Medulla oblongata (tissue), 1 donor: ENCODE measurements around the gene RCN2.
"Not testable (repeated sequence)": the region's sequence is repeated elsewhere in the genome, so short reads cannot be mapped to it uniquely, and the experiment has no call there.

Experiments used
- DNase-seq: peaks from one replicate; pipeline ENCODE4 v3.0.0-alpha.2; 2015; ENCODE audit errors: extremely low spot score

Gene RCN2, protein sequence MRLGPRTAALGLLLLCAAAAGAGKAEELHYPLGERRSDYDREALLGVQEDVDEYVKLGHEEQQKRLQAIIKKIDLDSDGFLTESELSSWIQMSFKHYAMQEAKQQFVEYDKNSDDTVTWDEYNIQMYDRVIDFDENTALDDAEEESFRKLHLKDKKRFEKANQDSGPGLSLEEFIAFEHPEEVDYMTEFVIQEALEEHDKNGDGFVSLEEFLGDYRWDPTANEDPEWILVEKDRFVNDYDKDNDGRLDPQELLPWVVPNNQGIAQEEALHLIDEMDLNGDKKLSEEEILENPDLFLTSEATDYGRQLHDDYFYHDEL

DNA sequence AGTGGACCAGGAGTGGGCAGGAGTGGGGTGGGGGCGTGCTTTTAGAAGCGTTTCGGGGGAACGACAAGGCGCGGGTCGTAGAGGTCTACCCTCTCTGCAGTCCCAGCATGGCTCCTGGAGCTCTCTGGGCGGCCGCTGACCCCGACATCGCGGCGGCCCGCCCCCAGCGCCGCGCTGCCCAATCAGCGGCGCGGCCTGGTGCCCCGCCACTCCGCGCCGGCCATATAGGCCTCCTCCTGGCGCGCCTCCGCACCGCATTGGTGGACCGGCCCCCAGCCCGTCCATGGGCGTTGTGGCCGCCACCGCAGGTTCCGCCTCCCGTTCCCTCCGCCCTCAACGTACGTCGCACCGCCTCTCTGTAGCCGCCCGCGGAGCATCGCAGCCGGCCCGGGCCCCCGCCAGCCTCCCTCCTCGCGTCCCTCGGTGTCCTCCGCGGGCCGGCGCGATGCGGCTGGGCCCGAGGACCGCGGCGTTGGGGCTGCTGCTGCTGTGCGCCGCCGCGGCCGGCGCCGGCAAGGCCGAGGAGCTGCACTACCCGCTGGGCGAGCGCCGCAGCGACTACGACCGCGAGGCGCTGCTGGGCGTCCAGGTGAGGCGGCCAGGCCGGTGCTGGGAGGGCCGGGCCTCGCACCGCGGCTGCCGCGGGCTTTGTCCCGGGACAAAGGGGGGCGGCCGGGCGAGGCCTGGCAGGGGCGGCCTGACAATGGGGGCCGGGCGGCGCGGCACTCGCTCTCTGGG is at the start of gene RCN2:
Gene RCN2 (plus strand): TSS at position 353 of the 738 bp plus-strand sequence. CDS start 93 bp downstream, at position 446.
- DNase-seq = peak; percentile 97

DNA sequence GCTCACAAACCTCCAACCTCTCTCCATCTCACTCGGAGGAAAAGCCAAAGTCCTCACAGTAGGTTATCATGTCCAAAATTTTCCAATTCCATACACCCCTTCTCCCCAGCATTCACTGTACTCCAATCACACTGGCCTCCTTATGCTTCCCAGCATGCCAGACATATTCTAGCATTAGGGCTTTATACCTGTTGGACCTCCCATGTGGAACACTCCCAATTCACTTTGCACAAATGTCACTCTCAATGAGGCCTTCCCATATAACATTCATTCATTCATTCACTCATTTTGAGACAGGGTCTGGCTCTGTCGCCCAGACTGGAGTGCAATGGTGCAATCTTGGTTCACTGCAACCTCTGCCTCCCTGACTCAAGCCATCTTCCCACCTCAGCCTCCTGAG is 46.3 kb upstream of the RCN2 start:
- DNase-seq = no peak

DNA sequence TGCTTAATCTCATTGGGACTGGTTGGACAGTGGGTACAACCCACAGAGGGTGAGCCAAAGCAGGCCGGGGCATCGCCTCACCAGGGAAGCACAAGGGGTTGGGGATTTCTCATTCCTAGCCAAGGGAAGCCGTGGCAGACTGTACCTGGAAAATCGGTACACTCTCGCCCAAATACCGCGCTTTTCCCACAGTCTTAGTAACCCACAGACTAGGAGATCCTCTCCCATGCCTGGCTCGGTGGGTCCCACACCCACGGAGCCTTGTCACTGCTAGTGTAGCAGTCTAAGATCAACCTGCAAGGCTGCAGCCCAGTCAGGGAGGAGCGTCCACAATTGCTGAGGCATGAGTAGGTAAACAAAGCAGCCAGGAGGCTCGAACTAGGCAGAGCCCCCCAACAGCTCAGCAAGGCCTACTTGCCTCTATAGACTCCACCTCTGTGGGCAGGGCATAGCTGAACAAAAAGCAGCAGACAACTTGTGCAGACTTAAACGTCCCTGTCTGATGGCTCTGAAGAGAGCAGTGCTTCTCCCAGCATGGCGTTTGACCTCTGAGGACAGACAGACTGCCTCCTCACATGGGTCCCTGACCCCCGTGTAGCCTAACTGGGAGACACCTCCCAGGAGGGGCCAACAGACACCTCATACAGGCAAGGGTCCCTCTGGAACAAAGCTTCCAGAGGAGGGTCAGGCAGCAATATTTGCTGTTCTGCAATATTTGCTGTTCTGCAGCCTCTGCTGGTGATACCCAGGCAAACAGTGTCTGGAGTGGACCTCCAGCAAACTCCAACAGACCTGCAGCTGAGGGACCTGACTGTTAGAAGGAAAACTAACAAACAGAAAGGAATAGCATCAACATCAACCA is 44.0 kb upstream of the RCN2 start:
- not testable (repeated sequence) for DNase-seq

DNA sequence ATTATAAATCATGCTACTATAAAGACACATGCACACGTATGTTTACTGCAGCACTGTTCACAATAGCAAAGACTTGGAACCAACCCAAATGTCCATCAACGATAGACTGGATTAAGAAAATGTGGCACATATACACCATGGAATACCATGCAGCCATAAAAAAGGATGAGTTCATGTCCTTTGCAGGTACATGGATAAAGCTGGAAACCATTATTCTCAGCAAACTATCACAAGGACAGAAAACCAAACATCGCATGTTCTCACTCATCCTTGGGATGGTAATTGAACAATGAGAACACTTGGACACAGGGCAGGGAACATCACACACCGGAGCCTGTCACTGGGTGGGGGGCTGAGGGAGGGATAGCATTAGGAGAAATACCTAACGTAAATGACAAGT is 38.7 kb upstream of the RCN2 start:
- not testable (repeated sequence) for DNase-seq

DNA sequence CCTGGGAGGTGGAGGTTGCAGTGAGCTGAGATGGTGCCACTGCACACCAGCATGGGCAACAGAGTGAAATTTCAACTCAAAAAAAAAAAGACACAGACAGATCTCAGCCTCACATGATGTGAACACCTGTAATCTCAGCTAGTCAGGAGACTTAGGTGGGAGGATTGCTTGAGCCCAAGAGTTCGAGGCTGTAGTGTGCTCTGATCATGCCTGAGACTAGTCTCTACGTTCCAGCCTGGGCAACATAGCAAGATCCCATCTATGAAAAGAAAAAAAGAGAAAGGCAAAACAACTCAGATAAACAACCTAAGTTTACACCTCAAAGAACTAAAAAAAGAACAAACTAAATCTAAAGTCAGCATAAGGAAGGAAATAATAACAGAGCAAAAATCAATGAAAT is 37.4 kb upstream of the RCN2 start:
- DNase-seq = no peak

DNA sequence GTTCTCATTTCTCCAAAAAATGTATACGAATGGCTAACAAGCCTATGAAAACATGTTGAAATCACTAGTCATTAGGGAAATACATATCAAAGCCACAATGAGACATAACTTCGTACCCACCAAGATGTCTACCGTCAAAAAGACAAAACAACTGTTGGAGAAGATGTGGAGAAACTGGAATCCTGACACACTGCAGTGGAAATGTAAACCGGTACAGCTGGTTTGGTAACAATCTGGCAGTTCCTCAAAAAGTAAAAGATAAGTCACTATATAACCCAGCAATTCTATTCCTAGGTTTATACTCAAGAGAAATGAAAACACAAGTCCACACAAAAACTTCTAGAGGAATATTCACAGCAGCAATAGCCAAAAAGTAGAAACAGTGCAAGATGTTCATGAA is 33.4 kb upstream of the RCN2 start:
- DNase-seq = no peak

DNA sequence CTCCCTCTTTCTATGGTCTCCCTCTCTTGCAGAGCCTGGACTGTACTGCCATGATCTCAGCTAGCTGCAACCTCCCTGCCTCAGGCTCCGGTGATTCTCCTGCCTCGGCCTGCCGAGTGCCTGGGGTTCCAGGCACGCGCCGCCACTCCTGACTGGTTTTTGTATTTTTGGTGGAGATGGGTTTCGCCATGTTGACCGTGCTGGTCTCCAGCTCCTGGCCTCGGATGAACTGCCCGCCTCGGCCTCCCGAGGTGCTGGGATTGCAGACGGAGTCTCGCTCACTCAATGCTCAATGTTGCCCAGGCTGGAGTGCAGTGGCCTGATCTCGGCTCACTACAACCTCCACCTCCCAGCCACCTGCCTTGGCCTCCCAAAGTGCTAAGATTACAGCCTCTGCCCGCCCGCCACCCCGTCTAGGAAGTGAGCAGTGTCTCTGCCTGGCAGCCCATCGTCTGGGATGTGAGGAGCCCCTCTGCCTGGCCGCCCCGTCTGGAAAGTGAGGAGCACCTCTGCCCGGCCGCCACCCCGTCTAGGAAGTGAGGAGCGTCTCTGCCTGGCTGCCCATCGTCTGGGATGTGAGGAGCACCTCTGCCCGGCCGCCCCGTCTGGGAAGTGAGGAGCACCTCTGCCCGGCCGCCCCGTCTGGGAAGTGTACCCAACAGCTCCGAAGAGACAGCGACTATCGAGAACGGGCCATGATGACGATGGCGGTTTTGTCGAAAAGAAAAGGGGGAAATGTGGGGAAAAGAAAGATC is 32.2 kb upstream of the RCN2 start:
- DNase-seq = not testable (repeated sequence)

DNA sequence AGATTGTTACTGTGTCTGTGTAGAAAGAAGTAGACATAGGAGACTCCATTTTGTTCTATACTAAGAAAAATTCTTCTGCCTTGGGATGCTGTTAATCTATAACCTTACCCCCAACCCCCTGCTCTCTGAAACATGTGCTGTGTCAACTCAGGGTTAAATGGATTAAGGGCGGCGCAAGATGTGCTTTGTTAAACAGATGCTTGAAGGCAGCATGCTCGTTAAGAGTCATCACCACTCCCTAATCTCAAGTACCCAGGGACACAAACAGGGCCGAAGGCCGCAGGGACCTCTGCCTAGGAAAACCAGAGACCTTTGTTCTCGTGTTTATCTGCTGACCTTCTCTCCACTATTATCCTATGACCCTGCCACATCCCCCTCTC is 31.6 kb upstream of the RCN2 start:
- DNase-seq = not testable (repeated sequence)

DNA sequence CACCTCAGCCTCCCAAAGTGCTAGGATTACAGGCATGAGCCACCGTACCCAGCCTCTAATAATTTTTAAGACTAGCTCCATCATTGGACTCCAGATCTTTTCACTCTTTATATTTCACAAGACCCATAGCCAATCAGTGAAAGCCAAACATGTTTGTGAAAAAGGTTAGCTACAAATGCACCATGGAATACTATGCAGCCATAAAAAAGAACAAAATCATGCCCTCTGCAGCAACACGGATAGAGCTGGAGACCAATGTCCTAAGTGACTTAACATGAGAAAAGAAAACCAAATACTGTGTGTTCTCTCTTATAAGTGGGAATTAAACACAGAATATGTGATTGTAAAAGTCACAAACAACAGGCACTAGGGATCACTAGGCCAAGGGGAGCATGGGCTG is 29.6 kb upstream of the RCN2 start:
- DNase-seq = no peak

DNA sequence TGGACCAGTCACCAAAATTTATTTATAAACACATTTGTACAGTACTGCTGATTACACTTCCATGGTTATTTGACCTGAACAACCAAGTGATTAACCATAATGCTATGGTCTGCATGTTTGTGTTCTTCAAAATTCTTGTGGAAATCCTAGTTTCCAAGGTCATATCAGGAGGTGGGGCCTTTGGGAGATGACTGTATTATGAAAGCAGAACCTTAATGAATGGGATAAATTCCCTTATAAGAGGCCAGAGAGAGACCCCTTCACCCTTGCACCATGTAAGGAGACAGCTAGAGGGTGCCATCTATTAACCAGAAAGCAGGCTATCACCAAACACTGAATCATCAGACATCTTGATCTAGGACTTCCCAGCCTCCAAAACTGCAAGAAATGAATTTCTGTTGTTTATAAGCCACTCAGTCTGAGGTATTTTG is 28.3 kb upstream of the RCN2 start:
- peak; percentile 50 for DNase-seq

DNA sequence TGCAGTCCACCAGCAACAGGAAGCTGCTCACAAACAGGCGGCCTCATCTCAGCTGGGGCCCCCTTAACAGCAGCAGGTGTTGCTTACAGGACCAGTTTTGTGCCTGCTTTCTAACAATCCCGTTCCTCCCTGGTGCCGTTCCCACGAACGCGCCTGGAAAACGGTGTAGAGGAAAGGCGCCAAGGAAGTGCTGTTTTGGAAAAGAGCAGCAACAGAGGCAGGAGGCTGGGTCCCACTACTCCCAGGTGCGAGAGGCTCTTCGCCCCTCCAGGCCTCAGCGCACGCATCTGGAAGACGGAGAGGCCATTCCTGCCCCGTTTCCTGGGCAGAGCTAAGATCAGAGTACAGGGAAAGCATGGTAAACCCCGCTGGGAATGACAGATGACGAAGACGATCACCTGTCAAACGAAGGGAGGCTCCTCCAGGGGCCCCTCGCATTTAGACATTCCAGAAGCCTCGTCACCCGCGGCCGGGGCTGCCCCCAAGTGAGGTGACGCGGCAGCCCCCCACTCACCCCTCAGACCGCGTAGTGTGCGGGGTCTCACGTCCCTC is 27.0 kb upstream of the RCN2 start:
- DNase-seq = peak; percentile 42

DNA sequence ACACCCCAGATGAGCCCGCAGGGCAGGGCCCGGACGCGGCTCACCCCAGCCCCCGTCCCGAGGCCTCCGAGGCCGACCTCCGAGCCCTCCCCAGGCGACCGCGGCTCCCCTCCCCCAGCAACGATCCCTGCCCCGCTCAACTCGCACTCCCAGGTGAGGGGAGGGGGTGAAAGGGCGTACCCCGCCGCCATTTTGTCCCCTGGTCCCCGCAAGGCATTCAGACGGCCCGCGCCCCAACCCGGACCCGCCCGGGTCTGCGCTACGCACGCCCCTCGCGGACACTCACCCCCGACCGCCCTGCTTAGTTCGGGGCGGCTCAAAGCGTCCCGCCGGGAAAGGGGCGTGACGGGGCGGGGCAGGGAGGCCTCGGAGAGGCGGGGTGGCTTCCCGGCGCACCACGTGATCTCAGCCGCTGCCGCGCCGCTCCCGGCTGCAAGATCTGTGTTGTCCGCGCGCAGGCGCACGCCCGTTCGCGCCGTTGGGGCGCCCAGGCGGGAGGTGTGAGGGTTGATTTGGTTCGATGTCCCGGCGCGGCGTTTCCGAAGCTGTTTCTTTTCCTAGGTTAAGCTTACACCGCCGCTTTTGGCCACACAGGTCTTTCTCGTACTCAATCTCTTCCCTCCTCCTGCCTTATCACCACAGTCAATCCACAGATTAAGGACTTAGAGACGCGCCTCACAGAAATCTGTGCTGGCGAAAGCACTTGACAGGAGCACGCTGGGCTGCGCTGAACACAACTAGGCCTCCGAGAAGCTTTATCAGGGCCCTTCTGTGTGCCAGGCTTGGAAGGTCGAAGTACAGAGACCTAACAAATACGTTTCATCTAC is 26.3 kb upstream of the RCN2 start, which contains the start of gene SCAPER:
Gene SCAPER (minus strand): TSS at position 328 of the 827 bp plus-strand sequence. CDS start 21,523 bp downstream, outside the sequence.
- DNase-seq = peak; percentile 95

DNA sequence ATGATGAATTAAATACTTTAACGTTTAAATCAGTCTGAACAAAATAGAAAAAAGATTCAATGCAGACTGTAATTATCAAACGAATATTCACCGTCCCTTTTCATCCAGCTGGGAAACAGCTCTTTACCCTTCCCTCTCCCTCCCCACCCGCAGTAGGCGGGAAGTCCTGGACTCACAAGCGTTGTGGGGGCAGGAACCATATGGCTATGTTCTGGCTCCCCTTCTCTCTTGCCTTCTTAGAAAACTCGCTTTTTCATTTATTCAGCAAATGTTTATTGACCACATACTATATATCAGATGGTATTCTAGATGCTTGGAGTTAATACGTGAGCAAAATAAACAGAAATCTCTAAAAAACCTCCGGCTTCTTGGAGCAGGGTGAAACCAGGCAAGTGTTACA is 25.7 kb upstream of the RCN2 start:
- no peak for DNase-seq

DNA sequence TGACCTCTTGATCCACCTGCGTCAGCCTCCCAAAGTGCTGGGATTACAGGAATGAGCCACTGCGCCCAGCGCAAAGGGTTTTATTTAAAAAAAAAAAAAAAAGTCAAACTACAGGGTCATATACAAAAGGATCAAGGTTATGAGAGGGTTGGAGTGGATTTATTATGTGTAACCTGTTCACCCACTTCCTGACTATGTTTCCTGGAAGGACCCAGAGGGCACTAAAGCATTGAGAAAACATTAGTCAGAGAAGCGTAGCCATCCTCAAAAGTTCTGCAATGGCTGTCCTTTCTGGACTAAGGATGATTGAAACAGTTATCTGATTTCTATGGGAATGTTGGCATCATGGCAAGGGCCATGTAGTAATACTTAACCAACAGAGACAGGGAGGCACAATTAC is 19.1 kb upstream of the RCN2 start:
- DNase-seq = no peak

DNA sequence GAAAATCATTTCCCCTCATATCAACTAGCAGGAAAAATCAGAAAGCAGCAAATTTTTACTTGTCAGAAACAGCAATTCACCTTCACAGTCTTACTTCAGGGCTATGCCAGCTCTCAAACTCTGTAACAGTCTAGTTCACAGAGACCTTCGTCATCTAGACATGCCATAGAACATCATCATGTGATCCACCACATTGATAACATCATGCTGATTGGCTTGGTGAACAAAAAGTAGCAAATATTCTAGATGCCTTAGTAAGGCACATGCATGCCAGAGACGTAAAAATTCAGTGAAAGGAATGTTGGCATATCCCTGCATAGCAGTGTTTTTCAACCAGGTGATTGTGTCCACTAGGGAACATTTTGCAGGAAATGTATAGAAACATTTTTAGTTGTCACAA is 17.8 kb upstream of the RCN2 start:
- no peak for DNase-seq

DNA sequence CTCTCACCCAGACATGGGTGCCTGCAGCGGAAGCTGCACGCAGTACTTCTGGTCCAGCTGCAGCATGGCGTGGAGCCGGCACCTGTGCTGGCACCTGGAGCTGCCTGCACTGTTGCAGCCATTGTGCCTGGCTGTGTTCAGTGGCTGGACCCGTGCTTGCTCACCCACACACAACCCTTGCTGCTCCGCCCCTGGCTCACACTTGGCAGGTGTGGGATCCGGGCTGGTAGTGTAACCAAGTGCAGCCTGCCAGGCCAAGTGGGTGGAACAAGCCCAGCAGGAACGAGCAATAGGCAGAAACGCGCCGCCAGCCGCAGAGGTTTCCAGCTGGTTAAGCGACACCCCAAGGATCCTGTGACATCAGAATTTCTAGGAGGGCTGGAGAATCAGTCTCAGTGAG is 15.2 kb upstream of the RCN2 start:
- no peak for DNase-seq

DNA sequence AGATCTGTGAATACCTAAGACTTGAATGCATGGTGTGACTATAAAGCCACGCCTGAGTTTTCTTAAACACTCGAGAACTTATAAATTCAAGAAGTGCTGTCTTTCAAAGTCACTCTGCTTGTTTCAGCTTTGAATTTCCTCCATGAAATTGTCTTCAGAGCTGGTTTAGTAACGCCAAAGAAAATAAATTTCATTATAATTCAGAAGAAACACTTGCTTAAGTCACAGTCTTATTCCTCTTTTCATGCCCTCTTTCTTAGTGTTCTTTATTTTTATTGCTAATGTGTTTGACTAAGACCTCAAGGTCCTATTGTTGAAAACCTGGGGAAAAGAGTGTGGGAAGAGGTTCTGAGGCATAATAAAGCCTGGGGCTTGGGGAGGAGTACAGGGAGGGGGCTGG is 3.3 kb upstream of the RCN2 start:
- no peak for DNase-seq

DNA sequence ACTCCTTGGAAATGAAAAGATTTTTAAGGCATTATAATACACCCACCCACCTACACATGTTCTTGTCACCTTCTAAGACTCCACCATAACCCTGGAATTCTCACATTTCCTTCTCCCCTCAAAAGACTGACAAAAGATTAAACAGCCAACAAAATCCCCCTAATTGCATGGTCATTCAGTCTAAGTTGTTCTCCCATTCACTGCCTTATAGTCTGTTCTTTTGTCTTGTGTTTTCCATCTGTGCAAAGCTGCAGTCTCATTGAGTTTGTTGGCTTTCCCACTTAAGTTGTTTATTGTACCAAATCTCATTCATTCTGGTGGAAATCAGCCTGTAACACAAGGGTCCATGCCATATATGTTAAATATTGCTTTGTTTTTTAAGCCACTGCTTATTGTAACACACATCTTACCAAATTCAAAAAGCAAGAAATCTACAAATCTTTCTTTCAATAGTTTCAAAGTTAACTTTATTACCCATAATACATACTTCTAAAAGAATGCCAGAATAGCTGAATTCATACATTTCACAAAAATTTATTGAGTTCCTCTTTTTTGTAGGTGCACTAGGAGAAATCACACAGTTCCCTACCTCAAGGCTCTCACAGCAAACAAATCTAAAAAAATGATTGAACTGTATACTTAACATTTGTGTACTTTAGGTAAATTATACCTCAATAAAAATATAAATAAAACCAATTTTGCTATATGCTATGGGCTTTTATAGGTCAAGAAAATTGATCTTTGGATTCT is 2.4 kb upstream of the RCN2 start:
- no peak for DNase-seq

DNA sequence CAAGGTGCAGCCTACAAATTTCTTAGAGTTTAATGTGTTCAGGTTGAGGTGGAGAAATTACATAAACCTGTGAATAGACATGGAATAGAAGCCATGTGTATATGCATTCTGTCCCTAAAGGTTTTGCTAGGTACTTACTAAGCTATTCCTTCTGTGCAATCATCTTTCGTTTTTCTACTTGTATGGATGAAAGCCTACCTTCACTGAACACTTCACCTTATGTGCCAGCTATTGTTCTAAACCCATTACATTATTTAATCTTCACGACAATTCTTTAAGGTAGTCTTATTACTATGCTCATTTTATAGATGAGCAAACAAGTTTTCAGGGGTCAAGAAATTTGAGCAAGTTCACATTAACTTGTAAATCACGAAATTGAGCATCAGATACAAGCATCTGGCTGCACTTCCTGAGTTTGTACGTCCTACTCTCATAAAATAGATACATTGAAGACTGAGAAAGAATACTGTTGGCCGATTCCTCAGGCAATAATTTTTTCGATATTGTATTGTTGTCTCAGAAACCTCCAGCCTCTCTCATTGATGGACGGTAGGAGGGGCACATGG is 635 bp upstream of the RCN2 start:
- no peak for DNase-seq
